Thymus (tissue), 11 donors: ENCODE measurements around the gene RPS6KA4. TPM values are rescaled to one million over a fixed set of nuclear protein-coding genes. Genes with fewer than 3 reads are reported as not detected.

Experiments used
- DNase-seq, 9 donors: peaks; one replicate each; pipeline ENCODE4 v3.0.0-alpha.2; 2013; ENCODE audit warnings: low spot score in 9 of 9, low read depth in 6 of 9, missing footprints in 1 of 9
- H3K27ac ChIP-seq, 2 donors: one replicate each; pipeline ENCODE4 v1.5.1; 2013; ENCODE audit warnings: control low read depth in 1 of 2, low read depth in 1 of 2, low read length in 1 of 2, mild to moderate bottlenecking in 1 of 2, moderate library complexity in 1 of 2
- H3K27me3 ChIP-seq, 2 donors: one replicate each; pipeline ENCODE4 v1.5.1; 2013; ENCODE audit warnings: low read length in 1 of 2; ENCODE audit not compliant: control insufficient read depth in 2 of 2, insufficient read depth in 1 of 2
- H3K36me3 ChIP-seq, 2 donors: one replicate each; pipeline ENCODE4 v1.5.1; 2013; ENCODE audit warnings: low read length in 1 of 2, mild to moderate bottlenecking in 1 of 2, moderate library complexity in 1 of 2; ENCODE audit not compliant: control insufficient read depth in 2 of 2, insufficient read depth in 2 of 2
- H3K4me1 ChIP-seq, 2 donors: one replicate each; pipeline ENCODE4 v1.5.1; 2013; ENCODE audit warnings: low read length in 2 of 2; ENCODE audit not compliant: control insufficient read depth in 2 of 2, insufficient read depth in 2 of 2
- H3K4me3 ChIP-seq, 2 donors: one replicate each; pipeline ENCODE4 v1.5.1; 2013; ENCODE audit warnings: low read length in 2 of 2, control low read depth in 1 of 2, mild to moderate bottlenecking in 1 of 2
- H3K9me3 ChIP-seq, 2 donors: one replicate each; pipeline ENCODE4 v1.5.1; 2013; ENCODE audit warnings: low read length in 1 of 2, mild to moderate bottlenecking in 1 of 2; ENCODE audit not compliant: control insufficient read depth in 2 of 2, insufficient read depth in 1 of 2
- WGBS: extraction: QIAGEN DNeasy Blood & Tissue Kit; methylation state at CpG from one replicate; pipeline ENCODE4 v1.1.7; 2013; 5-methylcytosine and 5-hydroxymethylcytosine counted together
- polyA plus RNA-seq: library from polyadenylated mRNA; stranded (reverse); fragments of 200-250 nt; gene quantifications from one replicate; pipeline ENCODE4 v1.2.3, GENCODE V29; 2013
- total RNA-seq: library from RNA; stranded (reverse); fragments of 120-200 nt; gene quantifications from one replicate; pipeline ENCODE4 v1.2.4, GENCODE V29; 2013
- donor health status: healthy.

Gene RPS6KA4
- total and polyA plus RNA-seq, 2 donors = 17.8 to 24.6 TPM

DNA sequence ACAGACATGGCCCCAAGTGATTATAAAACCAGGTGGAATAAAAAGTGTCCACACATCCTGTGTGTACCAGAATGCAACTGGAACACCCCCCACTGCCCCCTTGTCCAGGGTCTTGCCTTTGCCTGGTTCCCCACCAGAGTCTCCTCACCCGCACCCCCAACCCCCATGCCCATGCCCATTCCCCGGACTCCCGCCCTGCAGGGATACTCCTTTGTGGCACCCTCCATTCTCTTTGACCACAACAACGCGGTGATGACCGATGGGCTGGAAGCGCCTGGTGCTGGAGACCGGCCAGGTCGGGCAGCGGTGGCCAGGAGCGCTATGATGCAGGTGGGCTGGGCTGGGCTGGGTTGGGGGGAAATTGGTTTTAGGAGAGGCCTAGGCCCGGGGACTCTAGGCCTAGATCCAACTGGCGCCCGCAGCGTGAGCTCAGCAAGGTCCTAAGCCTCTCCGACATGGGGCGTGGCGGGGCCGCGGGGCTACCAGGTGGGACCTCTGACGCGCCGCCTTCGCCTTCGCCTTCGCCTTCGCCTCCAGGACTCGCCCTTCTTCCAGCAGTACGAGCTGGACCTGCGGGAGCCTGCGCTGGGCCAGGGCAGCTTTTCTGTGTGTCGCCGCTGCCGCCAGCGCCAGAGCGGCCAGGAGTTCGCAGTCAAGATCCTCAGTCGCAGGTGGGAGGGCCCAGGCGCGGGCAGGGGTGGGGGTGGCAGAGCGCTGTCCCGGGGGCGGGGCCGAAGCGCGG is 9.1 kb downstream of the RPS6KA4 start:
- no peak for DNase-seq

DNA sequence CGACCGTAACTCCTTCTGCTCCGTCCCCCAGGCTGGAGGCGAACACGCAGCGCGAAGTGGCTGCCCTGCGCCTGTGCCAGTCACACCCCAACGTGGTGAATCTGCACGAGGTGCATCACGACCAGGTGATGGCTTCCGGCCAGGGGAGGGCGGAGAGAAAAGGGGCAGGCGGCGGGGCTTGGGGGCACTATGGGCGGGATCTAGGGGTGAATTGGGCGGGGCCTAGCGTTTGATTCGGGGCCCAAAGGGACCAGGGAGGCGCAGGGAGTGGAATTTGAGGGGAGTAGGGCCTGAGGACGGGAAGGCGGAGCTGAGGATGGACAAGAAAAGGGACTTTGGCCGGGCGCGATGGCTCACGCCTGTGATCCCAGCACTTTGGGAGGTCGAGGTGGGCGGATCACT is 9.7 kb downstream of the RPS6KA4 start:
- Histone ChIP-seq H3K36me3 (peaks cover 31 to 58% of the 10 kb centered on the region in 2 donors), H3K27me3 (no peaks in the 10 kb centered on the region), H3K4me1 (peaks cover 0 to 4% of the 10 kb centered on the region in 2 donors), H3K9me3 (peaks cover 1 to 7% of the 10 kb centered on the region in 2 donors), H3K4me3 (no peak overlapping the region), H3K27ac (no peak overlapping the region)
- 97% methylated on average over 28 of the region's 28 CpGs for WGBS
- no peak for DNase-seq

More for the DNA sequence above, 9.1 kb downstream of the RPS6KA4 start:
- peaks cover 35 to 63% of the 10 kb centered on the region in 2 donors for H3K36me3 ChIP-seq
- no peak overlapping the region for H3K27ac ChIP-seq
- peaks cover 1 to 7% of the 10 kb centered on the region in 2 donors for H3K9me3 ChIP-seq
- H3K27me3 ChIP-seq = no peaks in the 10 kb centered on the region
- 98% methylated on average over 46 of the region's 46 CpGs for WGBS
- H3K4me3 ChIP-seq = no peak overlapping the region
- peaks cover 0 to under 1% of the 10 kb centered on the region in 2 donors for H3K4me1 ChIP-seq

DNA sequence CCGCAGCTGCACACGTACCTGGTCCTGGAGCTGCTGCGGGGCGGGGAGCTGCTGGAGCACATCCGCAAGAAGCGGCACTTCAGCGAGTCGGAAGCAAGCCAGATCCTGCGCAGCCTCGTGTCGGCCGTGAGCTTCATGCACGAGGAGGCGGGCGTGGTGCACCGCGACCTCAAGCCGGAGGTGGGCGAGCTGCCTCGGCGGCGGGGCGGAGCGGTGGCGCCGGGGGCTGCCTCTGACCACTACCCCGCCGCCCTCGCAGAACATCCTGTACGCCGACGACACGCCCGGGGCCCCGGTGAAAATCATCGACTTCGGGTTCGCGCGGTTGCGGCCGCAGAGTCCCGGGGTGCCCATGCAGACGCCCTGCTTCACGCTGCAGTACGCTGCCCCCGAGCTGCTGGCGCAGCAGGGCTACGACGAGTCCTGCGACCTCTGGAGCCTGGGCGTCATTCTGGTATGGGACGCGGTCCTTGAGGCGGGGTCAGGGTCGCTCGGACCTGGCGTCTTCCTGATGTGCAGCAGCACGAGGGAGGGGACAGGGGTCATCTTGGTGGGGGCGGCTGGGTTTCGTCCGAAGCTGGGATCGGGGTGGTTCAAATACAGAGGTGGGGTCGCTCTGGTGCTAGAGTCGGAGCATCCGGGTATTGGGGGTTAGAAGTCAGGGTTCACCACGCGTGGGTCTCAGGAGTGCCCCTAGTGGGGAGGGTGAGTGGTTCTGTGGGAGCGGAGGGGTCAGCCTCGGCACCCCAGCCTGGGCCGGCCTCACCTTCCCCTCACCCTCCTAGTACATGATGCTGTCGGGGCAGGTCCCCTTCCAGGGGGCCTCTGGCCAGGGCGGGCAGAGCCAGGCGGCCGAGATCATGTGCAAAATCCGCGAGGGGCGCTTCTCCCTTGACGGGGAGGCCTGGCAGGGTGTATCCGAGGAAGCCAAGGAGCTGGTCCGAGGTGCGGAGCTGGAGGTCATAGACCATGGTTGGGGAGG is 10.8 kb downstream of the RPS6KA4 start:
- H3K27me3 ChIP-seq = no peaks in the 10 kb centered on the region
- H3K9me3 ChIP-seq = peaks cover 1 to 7% of the 10 kb centered on the region in 2 donors
- peaks cover 26 to 51% of the 10 kb centered on the region in 2 donors for H3K36me3 ChIP-seq
- H3K27ac ChIP-seq = no peak overlapping the region
- no peak for DNase-seq
- no peak overlapping the region for H3K4me3 ChIP-seq
- H3K4me1 ChIP-seq = peaks cover 0 to 4% of the 10 kb centered on the region in 2 donors
- WGBS = 97% methylated on average over 82 of the region's 82 CpGs

DNA sequence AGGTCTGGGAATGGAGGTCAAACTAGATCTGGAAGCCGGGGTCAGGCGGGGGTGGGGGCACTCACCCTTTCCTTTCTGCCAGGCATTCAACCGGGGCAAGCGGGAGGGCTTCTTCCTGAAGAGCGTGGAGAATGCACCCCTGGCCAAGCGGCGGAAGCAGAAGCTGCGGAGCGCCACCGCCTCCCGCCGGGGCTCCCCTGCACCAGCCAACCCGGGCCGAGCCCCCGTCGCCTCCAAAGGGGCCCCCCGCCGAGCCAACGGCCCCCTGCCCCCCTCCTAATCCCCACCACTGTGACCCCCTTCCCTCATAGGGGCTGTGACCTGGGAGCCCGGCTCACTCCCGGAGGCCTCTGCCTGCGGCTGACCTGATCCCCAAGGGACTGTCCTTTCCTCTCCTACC is 12.2 kb downstream of the RPS6KA4 start:
- H3K4me3 ChIP-seq = no peak overlapping the region
- 93% methylated on average over 22 of the region's 22 CpGs for WGBS

DNA sequence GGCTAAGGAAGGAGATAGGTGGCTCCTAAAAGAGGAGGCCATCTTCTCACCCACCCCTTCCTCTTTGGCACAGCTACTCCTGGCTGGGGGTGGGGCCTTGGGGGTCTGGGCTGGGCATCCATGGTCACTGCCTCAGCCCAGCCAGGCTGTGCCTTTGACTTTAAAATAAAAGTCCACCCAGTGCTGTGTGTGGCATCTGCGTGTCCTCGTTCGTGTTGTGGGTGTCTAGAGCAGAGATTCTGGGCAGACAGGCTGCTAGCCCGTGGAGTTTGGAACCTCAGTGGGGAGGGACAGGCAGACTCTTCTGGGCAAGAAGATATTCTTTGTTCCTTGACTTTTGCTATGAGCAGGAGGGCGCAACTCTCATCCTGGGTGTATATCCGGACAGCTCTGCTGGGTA is 13.1 kb downstream of the RPS6KA4 start:
- H3K4me1 ChIP-seq = peaks cover 0 to 4% of the 10 kb centered on the region in 2 donors
- H3K27me3 ChIP-seq = no peaks in the 10 kb centered on the region
- no peak overlapping the region for H3K27ac ChIP-seq
- H3K9me3 ChIP-seq = peaks cover 1 to 7% of the 10 kb centered on the region in 2 donors
- DNase-seq = no peak
- H3K4me3 ChIP-seq = no peak overlapping the region
- 97% methylated on average over 6 of the region's 6 CpGs for WGBS
- H3K36me3 ChIP-seq = peaks cover 13 to 41% of the 10 kb centered on the region in 2 donors

More for the DNA sequence above, 12.2 kb downstream of the RPS6KA4 start:
- H3K27me3 ChIP-seq = no peaks in the 10 kb centered on the region
- peaks cover 1 to 7% of the 10 kb centered on the region in 2 donors for H3K9me3 ChIP-seq
- no peak overlapping the region for H3K27ac ChIP-seq
- H3K36me3 ChIP-seq = peaks cover 18 to 41% of the 10 kb centered on the region in 2 donors
- H3K4me1 ChIP-seq = peaks cover 0 to 4% of the 10 kb centered on the region in 2 donors
- DNase-seq = no peak

DNA sequence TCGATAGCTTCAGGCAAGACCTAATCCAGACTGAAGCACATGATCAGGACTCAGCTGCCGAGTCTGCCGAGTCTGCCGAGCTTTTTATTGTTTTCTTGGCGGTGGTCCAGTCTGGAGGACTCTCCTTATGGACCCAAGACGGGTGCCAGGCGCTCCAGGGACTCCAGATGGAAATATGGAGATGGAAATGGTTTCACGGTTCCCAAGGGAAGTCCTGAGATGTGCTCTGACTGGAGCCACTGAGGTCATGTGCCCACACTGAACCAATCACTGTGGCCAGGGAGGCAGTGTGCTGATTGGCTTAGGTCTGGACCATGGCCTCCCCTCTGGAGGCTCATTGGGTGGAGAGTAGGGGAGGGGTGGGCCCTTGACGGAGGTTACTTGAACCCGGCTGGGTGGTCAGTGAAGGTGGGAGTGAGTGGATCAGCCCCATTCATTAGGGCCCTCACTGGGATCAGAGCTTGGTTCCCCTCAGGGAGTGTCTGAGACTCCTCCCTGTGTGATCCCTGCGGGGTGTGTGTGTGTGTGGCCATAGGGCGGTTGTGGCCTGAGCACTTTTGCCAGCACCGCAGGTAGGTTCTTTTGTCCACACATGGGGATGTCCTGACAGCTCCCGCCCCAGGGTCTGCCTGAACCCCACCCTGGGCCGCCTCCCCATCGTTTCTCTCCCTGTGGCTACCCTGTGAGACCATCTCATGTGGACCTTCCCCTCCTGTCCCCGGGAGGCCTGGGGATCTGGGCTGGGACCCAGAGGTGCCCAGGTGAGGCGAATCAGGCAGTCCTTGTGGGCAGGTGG is 14.0 kb downstream of the RPS6KA4 start:
- WGBS = 84% methylated on average over 18 of the region's 18 CpGs
- Histone ChIP-seq H3K27me3 (no peaks in the 10 kb centered on the region), H3K4me3 (no peak overlapping the region), H3K36me3 (peaks cover 8 to 33% of the 10 kb centered on the region in 2 donors), H3K27ac (no peak overlapping the region), H3K4me1 (peaks cover 0 to 4% of the 10 kb centered on the region in 2 donors), H3K9me3 (peaks cover 1 to 7% of the 10 kb centered on the region in 2 donors)
- DNase-seq = no peak

DNA sequence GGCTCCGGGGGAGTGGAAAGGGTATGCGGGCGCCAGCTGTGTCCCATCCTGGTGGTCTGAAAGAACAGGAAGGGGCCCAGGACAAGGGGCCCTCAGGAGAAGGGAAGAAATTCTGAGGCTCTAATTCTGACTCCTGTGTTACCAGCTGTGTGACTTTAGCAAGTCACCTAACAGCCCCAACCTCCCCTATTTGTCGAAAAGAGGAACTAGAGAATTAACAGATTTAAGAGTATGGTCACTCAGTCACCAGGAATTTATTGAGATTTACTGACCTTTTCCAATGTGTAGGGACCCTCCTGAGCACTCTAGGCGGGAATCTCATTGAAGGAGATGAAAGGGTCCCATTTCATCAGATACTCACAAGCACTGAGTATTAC is 14.6 kb downstream of the RPS6KA4 start:
- H3K27me3 ChIP-seq = no peaks in the 10 kb centered on the region
- peaks cover 7 to 28% of the 10 kb centered on the region in 2 donors for H3K36me3 ChIP-seq

DNA sequence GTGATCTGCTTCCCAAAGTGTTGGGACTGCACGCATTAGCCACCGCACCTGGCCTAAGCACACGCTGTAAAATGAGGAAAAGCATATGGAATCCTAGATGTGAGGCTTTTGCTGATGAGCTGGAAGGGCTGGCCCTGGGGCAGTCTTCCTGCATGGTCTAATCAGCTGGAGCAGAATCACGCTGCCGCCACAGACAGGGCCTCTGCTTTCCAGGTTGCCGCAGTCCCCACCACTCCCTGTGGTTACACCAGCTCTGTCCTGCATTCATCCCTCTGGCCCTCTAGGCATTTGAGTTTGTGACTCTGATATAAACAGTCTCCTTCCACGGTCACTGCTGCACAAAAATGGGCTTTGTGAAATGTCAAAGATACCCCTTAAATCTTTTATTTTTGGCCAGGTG is 17.1 kb downstream of the RPS6KA4 start:
- WGBS = 97% methylated on average over 7 of the region's 7 CpGs
- H3K4me1 ChIP-seq = peaks cover 0 to 8% of the 10 kb centered on the region in 2 donors

More for the DNA sequence above, 14.6 kb downstream of the RPS6KA4 start:
- no peak for DNase-seq
- no peak overlapping the region for H3K27ac ChIP-seq
- H3K9me3 ChIP-seq = peaks cover 1 to 5% of the 10 kb centered on the region in 2 donors
- peaks cover 0 to 7% of the 10 kb centered on the region in 2 donors for H3K4me1 ChIP-seq
- no peak overlapping the region for H3K4me3 ChIP-seq
- 19% methylated on average over 5 of the region's 5 CpGs for WGBS

More for the DNA sequence above, 17.1 kb downstream of the RPS6KA4 start:
- H3K36me3 ChIP-seq = peaks cover 0 to 3% of the 10 kb centered on the region in 2 donors
- DNase-seq = no peak
- H3K9me3 ChIP-seq = no peaks in the 10 kb centered on the region
- H3K27ac ChIP-seq = no peak overlapping the region
- H3K27me3 ChIP-seq = no peaks in the 10 kb centered on the region
- H3K4me3 ChIP-seq = no peak overlapping the region
